ENCODE results near the gene CTRB2.

CTRB2 gene

GRCh38 chr16:75237398-75238131, 30.6 kb upstream of the CTRB2 start:
- Histone ChIP-seq H3K4me1 (ENCODE audit: insufficient read depth, low read length, severe bottlenecking) (no peaks in the 10 kb centered on the region), H3K79me2 (ENCODE audit: insufficient read depth, low read length) (no peaks in the 10 kb centered on the region), H3K9me3 (ENCODE audit: low read length) (no peaks in the 10 kb centered on the region), H4K20me1 (ENCODE audit: insufficient read depth, low read length) (no peaks in the 10 kb centered on the region), H3K9ac (ENCODE audit: low read length) (no peak overlapping the region), H3K27ac (ENCODE audit: low read depth, low read length, poor library complexity, severe bottlenecking) (no peak overlapping the region), H3K36me3 (ENCODE audit: insufficient read depth, low read length) (no peaks in the 10 kb centered on the region), H3K4me3 (ENCODE audit: low read depth, low read length, poor library complexity, severe bottlenecking) (no peak overlapping the region), H3K9me2 (ENCODE audit: low read depth, low read length) (no peaks in the 10 kb centered on the region), H3K4me2 (ENCODE audit: low read length) (no peak overlapping the region), H3K27me3 (ENCODE audit: insufficient read depth, low read length) (0 out of 2 replicates have a peak, but pooled peaks cover 7% of the 10 kb centered on the region), H2AFZ (ENCODE audit: low read length) (no peak overlapping the region), H3F3A (ENCODE audit: insufficient read depth, low read length) (no peaks in the 10 kb centered on the region)
- TF ChIP-seq EZH2 (IDR thresholded peaks at IDR 0.05; ENCODE audit: borderline replicate concordance, low read length): no peak
- TF ChIP-seq, protein P1, sequence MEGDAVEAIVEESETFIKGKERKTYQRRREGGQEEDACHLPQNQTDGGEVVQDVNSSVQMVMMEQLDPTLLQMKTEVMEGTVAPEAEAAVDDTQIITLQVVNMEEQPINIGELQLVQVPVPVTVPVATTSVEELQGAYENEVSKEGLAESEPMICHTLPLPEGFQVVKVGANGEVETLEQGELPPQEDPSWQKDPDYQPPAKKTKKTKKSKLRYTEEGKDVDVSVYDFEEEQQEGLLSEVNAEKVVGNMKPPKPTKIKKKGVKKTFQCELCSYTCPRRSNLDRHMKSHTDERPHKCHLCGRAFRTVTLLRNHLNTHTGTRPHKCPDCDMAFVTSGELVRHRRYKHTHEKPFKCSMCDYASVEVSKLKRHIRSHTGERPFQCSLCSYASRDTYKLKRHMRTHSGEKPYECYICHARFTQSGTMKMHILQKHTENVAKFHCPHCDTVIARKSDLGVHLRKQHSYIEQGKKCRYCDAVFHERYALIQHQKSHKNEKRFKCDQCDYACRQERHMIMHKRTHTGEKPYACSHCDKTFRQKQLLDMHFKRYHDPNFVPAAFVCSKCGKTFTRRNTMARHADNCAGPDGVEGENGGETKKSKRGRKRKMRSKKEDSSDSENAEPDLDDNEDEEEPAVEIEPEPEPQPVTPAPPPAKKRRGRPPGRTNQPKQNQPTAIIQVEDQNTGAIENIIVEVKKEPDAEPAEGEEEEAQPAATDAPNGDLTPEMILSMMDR (IDR thresholded peaks at IDR 0.05; ENCODE audit: low read length): no peak

DNA sequence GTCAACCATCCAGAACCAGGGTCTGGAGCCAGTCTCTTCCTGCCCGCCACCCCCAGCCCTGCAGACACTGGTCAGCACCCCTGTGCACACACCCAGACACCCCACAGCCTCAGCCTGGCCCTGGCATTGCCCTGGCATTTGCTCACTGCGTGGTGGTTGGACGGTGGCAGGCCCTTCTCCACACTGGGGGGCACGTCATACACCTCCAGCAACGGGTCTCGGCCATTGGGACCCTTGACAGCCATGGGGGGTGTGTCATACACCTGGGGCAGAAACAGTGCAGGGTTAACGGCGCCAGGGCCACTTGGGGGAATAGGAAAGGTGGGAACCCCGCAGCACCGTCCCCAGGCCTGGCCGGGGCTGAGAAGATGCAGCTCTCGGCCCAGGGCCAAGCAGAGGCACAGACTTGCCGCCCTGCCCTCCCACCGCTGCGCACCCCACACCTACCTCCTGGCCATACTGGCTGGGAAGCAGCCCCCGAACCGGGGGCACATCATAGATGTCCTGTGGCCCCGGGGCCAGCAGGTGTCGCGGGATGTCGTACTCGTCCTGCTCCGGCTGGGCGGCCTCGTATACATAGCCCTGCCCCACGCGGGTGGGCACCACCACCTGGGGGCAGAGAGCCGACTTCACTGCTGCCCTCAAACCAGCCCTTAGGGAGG, 29.9 kb upstream of the CTRB2 start:
- H3K36me3 ChIP-seq (ENCODE audit: insufficient read depth, low read length): no peaks in the 10 kb centered on the region

DNA sequence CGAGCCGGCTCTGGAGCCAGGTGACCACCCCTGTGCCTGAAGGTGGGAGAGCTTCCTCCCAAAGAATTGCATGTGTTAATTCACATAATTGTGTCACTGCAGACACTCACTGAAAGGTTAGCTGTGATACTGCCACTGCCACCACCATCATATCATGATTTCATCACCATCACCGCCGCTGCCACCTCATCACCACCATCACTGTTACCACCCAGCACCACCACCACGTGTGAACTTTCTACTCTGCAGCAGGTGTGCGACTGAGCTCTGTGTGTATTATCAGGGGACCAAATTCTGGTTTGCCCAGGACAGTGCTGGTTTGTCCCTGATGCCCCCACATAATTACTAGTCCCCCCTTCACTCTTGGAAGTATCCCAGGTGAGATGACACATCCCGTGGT, 29.3 kb upstream of the CTRB2 start:
- Histone ChIP-seq H3K79me2 (ENCODE audit: insufficient read depth, low read length) (no peaks in the 10 kb centered on the region), H3K27ac (ENCODE audit: low read depth, low read length, poor library complexity, severe bottlenecking) (no peak overlapping the region), H3K36me3 (ENCODE audit: insufficient read depth, low read length) (no peaks in the 10 kb centered on the region), H3K9ac (ENCODE audit: low read length) (no peak overlapping the region), H3K4me1 (ENCODE audit: insufficient read depth, low read length, severe bottlenecking) (no peaks in the 10 kb centered on the region), H3K4me2 (ENCODE audit: low read length) (no peak overlapping the region), H2AFZ (ENCODE audit: low read length) (no peak overlapping the region), H3K9me3 (ENCODE audit: low read length) (no peaks in the 10 kb centered on the region), H3K27me3 (ENCODE audit: insufficient read depth, low read length) (0 out of 2 replicates have a peak, but pooled peaks cover 7% of the 10 kb centered on the region), H3F3A (ENCODE audit: insufficient read depth, low read length) (no peaks in the 10 kb centered on the region), H3K9me2 (ENCODE audit: low read depth, low read length) (no peaks in the 10 kb centered on the region), H4K20me1 (ENCODE audit: insufficient read depth, low read length) (no peaks in the 10 kb centered on the region), H3K4me3 (ENCODE audit: low read depth, low read length, poor library complexity, severe bottlenecking) (no peak overlapping the region)
- TF ChIP-seq, protein P1 (IDR thresholded peaks at IDR 0.05; ENCODE audit: low read length): no peak
- TF ChIP-seq EZH2 (IDR thresholded peaks at IDR 0.05; ENCODE audit: borderline replicate concordance, low read length): no peak

More for the DNA sequence above, 29.9 kb upstream of the CTRB2 start:
- TF ChIP-seq, protein P1 (IDR thresholded peaks at IDR 0.05; ENCODE audit: low read length): no peak
- no peak for TF ChIP-seq EZH2 (IDR thresholded peaks at IDR 0.05; ENCODE audit: borderline replicate concordance, low read length)
- H3K9ac ChIP-seq (ENCODE audit: low read length): no peak overlapping the region
- no peaks in the 10 kb centered on the region for H3K9me2 ChIP-seq (ENCODE audit: low read depth, low read length)
- no peak overlapping the region for H2AFZ ChIP-seq (ENCODE audit: low read length)
- no peak overlapping the region for H3K4me2 ChIP-seq (ENCODE audit: low read length)
- H3K4me3 ChIP-seq (ENCODE audit: low read depth, low read length, poor library complexity, severe bottlenecking): no peak overlapping the region
- no peaks in the 10 kb centered on the region for H3K4me1 ChIP-seq (ENCODE audit: insufficient read depth, low read length, severe bottlenecking)
- H4K20me1 ChIP-seq (ENCODE audit: insufficient read depth, low read length): no peaks in the 10 kb centered on the region
- H3F3A ChIP-seq (ENCODE audit: insufficient read depth, low read length): no peaks in the 10 kb centered on the region
- 0 out of 2 replicates have a peak, but pooled peaks cover 7% of the 10 kb centered on the region for H3K27me3 ChIP-seq (ENCODE audit: insufficient read depth, low read length)
- H3K27ac ChIP-seq (ENCODE audit: low read depth, low read length, poor library complexity, severe bottlenecking): no peak overlapping the region
- no peaks in the 10 kb centered on the region for H3K9me3 ChIP-seq (ENCODE audit: low read length)
- no peaks in the 10 kb centered on the region for H3K79me2 ChIP-seq (ENCODE audit: insufficient read depth, low read length)
